ENCODE results near the gene ZNF883.

DNA sequence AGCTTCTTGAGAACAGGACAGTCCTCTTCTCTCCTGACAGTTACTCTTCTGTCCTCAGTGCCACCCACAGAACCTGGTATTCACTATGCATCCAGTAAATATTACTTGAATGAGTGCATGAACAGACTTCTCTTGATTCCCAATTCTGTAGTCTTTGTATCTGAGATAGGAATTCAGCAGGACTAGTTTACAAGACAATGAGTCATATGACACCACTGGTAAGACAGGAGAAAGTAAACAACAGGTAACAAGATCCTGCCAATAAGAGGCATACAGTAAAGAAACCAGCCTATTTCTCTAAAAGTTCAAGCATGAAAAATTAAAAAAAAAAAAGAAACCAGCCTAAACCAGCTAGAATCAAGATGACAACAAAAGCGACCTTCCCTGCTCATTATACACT is 6.2 kb downstream of the ZNF883 start:
- TF ChIP-seq, protein P1, sequence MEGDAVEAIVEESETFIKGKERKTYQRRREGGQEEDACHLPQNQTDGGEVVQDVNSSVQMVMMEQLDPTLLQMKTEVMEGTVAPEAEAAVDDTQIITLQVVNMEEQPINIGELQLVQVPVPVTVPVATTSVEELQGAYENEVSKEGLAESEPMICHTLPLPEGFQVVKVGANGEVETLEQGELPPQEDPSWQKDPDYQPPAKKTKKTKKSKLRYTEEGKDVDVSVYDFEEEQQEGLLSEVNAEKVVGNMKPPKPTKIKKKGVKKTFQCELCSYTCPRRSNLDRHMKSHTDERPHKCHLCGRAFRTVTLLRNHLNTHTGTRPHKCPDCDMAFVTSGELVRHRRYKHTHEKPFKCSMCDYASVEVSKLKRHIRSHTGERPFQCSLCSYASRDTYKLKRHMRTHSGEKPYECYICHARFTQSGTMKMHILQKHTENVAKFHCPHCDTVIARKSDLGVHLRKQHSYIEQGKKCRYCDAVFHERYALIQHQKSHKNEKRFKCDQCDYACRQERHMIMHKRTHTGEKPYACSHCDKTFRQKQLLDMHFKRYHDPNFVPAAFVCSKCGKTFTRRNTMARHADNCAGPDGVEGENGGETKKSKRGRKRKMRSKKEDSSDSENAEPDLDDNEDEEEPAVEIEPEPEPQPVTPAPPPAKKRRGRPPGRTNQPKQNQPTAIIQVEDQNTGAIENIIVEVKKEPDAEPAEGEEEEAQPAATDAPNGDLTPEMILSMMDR (IDR thresholded peaks at IDR 0.05; ENCODE audit: low read depth, low read length), result no peak
- TF ChIP-seq, protein P2, sequence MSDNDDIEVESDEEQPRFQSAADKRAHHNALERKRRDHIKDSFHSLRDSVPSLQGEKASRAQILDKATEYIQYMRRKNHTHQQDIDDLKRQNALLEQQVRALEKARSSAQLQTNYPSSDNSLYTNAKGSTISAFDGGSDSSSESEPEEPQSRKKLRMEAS (IDR thresholded peaks at IDR 0.05; ENCODE audit: low read depth, low read length), result no peak
- TF ChIP-seq POLR2A (IDR thresholded peaks at IDR 0.05; ENCODE audit: extremely low read depth, insufficient read length) (no peak), MYC (IDR thresholded peaks at IDR 0.05; ENCODE audit: low read depth, low read length) (no peak)
